BLaER1 (cell line): ENCODE measurements around the gene PSMC2.

Experiments used
- H3K27ac ChIP-seq: shearing (Covaris generic); formaldehyde crosslinking; 2 replicates; pipeline ENCODE4 v1.8.1; 2022
- H3K27me3 ChIP-seq: shearing (Covaris generic); formaldehyde crosslinking; 2 replicates; pipeline ENCODE4 v1.8.1; 2022
- H3K36me3 ChIP-seq: shearing (Covaris generic); formaldehyde crosslinking; 2 replicates; pipeline ENCODE4 v1.8.1; 2022
- H3K4me1 ChIP-seq: shearing (Covaris generic); formaldehyde crosslinking; 2 replicates; pipeline ENCODE4 v1.8.1; 2022
- H3K4me2 ChIP-seq: shearing (Covaris generic); formaldehyde crosslinking; 2 replicates; pipeline ENCODE4 v1.8.1; 2022
- H3K4me3 ChIP-seq: shearing (Covaris generic); formaldehyde crosslinking; 2 replicates; pipeline ENCODE4 v1.8.1; 2022
- H3K9ac ChIP-seq: shearing (Covaris generic); formaldehyde crosslinking; 2 replicates; pipeline ENCODE4 v1.8.1; 2022
- H3K9me3 ChIP-seq: shearing (Covaris generic); formaldehyde crosslinking; 2 replicates; pipeline ENCODE4 v1.8.1; 2022
- H4K20me1 ChIP-seq: shearing (Covaris generic); formaldehyde crosslinking; 2 replicates; pipeline ENCODE4 v1.8.1; 2022
- Cebpa-rat ChIP-seq: shearing (Covaris generic); IDR thresholded peaks from 2 replicates; pipeline ENCODE4 v1.8.1; 2022

Gene PSMC2

DNA sequence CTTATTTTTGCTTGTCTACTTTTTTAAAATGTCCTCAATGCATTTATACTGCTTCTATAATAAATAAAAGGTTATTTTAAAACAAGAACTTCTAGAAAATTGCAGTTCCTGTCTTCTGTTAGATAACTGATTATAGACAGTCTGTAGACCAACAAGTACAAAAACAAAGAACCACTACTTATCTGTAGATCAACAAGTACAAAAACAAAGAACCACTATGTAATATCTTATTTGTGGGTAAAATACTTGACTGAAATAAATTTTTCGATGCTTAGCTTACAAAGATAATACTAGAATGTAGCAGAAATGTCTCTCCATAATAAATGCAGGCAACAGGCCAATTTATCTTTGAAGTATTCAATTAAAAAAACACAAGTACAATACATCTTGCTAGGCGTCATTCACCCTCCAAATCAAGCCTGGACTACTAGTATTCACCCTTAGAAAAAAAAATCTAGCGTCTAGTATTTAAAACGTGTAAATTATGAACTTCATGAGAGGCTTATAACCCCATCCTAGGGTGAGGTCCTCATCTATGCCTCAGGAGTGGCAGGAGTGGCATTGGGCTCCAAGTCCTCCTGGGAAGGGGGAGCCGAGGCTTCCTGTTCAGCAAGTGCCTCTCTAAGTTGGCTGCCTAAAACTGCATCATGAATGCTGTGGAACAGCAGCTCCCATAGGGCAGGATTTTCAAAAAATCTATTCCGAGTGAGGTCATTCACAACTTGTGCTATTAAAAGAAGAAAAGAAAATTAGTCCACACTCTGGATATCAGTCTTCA lies 26.6 kb downstream of the PSMC2 start:
- H3K4me2 ChIP-seq, result no peak overlapping the region

DNA sequence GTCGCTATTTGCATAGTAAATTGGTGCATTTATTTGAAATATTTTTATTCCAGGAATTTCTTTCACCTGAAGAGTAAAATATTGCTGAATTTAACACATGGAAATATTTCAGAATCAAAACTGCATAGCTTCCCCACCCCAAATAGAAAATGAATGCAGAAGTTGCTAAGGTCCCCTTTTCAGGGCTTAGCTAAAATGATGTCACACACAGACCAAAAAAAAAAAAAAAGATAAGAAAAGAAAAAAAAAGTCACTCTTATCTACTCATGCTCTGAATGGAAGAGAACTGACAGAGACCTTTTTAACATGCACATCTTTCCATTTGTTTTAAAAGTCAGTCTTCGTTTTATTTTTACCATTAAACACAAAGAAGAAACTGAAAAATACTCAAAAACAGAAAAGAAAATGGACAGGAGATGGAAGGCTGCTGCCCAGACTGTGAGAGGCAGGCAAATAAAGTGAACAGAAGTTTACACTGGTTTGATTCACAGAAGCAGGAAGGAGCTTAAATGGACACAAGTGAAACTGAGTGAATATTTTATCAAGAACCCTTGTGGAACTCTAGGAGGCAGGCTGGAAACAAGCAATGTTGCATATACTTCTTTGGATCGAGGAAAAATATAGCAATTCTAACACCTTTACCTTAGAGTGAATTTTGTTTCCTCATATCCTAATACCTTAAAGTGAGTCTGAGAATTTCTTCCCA lies 32.0 kb downstream of the PSMC2 start:
- H3K9ac ChIP-seq, result no peak overlapping the region
- H3K9me3 ChIP-seq, result no peaks in the 10 kb centered on the region
- no peak for TF ChIP-seq Cebpa-rat
- no peaks in the 10 kb centered on the region for H3K4me1 ChIP-seq
- H3K27ac ChIP-seq, result no peak overlapping the region
- no peaks in the 10 kb centered on the region for H3K36me3 ChIP-seq
- no peak overlapping the region for H3K4me2 ChIP-seq
- no peaks in the 10 kb centered on the region for H4K20me1 ChIP-seq
- H3K4me3 ChIP-seq, result no peak overlapping the region
- no peaks in the 10 kb centered on the region for H3K27me3 ChIP-seq

More for the DNA sequence above, 26.6 kb downstream of the PSMC2 start:
- Histone ChIP-seq H3K27ac (no peak overlapping the region), H4K20me1 (no peaks in the 10 kb centered on the region), H3K27me3 (no peaks in the 10 kb centered on the region), H3K4me1 (no peaks in the 10 kb centered on the region), H3K9ac (no peak overlapping the region), H3K4me3 (no peak overlapping the region), H3K9me3 (no peaks in the 10 kb centered on the region), H3K36me3 (peaks cover 15% of the 10 kb centered on the region)
- no peak for TF ChIP-seq Cebpa-rat

DNA sequence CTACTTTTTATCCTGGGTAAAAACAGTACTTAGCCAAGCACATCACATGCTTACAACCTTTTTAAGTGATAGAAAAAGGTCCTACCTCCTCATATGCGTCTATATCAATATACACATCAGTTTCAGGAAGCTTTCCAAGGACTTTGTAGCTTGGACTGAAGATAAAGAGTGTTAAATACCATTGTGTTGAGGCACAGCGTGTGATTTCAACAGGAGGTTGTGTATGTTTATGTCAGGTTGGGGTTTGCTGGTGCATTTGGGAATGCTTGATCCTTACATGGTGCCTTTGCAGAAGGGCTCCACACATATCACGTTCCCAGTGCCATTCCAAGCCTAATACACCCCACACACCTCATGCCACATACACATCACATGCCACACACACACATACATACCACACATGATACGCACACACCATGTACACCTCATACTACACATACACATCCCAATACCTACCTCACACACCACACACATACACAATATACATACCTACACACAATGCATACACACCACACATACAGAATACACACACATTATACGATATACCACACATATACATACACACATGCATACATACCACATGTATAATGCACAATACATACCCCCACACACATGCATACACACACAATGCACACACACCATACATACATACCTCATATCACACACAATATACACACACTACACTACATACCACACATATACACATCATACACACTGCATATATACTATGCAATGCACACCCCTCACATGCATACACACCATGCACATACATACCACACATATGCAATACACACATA lies 33.1 kb downstream of the PSMC2 start:
- Histone ChIP-seq H3K36me3 (no peaks in the 10 kb centered on the region), H3K4me1 (no peaks in the 10 kb centered on the region), H3K27ac (no peak overlapping the region), H3K9me3 (no peaks in the 10 kb centered on the region), H3K4me2 (no peak overlapping the region), H4K20me1 (no peaks in the 10 kb centered on the region), H3K9ac (no peak overlapping the region), H3K4me3 (no peak overlapping the region), H3K27me3 (no peaks in the 10 kb centered on the region)
- no peak for TF ChIP-seq Cebpa-rat

DNA sequence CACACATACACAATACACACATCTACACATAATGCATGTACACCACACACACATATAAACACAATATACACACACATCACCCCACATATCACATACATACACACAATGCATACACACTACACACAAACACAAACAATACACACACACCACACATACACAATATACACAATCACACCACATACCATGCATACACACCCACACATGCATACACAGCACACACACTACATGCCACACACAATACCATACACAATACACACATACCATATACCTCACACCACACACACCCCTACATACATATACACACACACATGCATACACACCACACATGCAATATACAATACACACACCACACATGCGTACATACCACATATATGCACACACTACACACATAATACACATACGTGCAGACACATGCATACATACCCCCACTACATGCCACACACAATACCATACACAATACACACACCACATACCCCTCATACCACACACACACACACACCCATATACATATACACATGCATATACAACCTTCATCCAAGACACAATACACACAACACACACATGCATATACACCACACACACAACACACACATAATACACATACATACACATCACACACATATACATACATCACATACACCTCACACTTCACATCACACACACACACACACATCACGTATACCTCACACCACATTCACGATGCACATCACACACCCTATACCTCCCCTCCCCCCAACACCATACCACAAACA lies 34.0 kb downstream of the PSMC2 start:
- Histone ChIP-seq H3K27ac (no peak overlapping the region), H3K27me3 (no peaks in the 10 kb centered on the region), H3K9me3 (no peaks in the 10 kb centered on the region), H3K4me2 (no peak overlapping the region), H3K36me3 (no peaks in the 10 kb centered on the region), H3K4me3 (no peak overlapping the region), H3K4me1 (no peaks in the 10 kb centered on the region), H4K20me1 (no peaks in the 10 kb centered on the region), H3K9ac (no peak overlapping the region)
- no peak for TF ChIP-seq Cebpa-rat

DNA sequence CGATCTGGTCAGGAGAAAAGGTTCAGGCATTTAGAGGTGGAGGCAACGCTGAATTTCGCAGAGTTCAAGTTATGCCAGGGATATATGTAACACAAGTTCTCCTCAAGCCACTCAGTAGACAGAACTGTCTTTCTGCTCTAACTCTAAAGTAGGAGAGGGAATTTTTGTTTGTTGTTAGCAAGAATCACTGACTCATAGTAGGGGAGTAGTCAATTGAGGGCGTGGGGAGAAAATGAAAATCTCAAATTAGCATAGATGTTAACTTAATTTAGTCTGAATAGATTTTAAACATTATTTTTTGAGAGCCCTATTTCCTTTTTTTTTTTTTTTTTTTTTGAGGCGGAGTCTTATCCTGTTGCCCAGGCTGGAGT lies 34.6 kb downstream of the PSMC2 start:
- TF ChIP-seq Cebpa-rat, result no peak
- H3K4me3 ChIP-seq, result no peak overlapping the region

DNA sequence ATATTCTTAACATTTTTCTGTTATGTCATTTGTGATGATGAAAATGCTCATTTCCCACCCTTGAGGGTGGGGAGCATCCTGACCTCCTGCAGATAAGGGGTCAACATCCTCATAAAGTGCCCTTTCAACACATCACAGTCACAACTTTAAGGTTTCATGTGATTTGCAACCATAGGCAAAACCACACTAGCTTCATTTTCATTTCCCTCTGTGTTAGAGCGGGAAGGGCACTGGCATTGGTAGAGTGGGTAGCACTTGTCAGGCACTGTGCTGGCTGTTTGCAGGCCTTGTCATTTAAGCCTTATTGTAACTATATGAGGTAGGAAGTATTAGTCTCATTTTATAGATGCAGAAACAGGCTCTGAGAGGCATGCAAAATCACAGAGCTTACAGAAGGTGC lies 39.8 kb downstream of the PSMC2 start:
- Histone ChIP-seq H3K36me3 (no peaks in the 10 kb centered on the region), H3K27ac (no peak overlapping the region), H3K4me3 (no peak overlapping the region), H4K20me1 (no peaks in the 10 kb centered on the region), H3K4me1 (no peaks in the 10 kb centered on the region), H3K4me2 (no peak overlapping the region), H3K9me3 (no peaks in the 10 kb centered on the region), H3K9ac (no peak overlapping the region), H3K27me3 (no peaks in the 10 kb centered on the region)
- TF ChIP-seq Cebpa-rat, result no peak

More for the DNA sequence above, 34.6 kb downstream of the PSMC2 start:
- H3K9ac ChIP-seq, result no peak overlapping the region
- H3K27ac ChIP-seq, result no peak overlapping the region
- H3K27me3 ChIP-seq, result no peaks in the 10 kb centered on the region
- no peaks in the 10 kb centered on the region for H3K4me1 ChIP-seq
- no peak overlapping the region for H3K4me2 ChIP-seq
- no peaks in the 10 kb centered on the region for H3K36me3 ChIP-seq
- no peaks in the 10 kb centered on the region for H4K20me1 ChIP-seq
- no peaks in the 10 kb centered on the region for H3K9me3 ChIP-seq

DNA sequence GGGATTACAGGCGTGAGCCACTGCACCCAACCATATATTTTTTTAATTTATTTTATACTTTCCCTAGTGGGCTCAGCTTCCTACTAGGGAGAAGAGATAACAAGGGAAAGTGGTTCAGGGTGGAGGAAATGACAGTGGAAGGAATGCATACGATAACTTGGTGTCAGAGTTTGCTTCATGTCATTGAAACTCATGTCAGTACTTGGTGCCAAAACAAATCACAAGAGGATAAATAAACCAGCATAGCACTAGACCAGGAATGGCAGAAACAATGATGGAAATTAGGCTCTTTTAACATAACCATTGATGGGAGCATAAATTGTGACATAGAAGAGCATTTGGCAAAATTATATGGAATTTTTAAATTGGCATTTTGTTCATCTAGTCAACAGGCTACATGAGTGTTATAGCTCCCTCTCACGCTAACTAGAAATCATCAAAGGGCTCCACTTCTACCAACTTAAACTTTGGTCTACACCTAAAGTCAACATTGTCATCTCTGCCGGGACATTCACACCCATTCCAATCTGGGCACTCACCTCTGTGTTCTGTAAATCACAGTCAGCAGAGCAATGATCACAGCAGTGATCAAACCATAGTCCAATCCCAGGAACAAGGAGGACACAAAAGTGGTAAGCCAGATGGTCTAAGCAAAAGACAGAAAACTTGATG lies 41.2 kb downstream of the PSMC2 start:
- Histone ChIP-seq H3K4me2 (no peak overlapping the region), H3K9ac (no peak overlapping the region), H3K27ac (no peak overlapping the region), H3K9me3 (no peaks in the 10 kb centered on the region), H3K4me1 (no peaks in the 10 kb centered on the region), H3K36me3 (no peaks in the 10 kb centered on the region), H3K4me3 (no peak overlapping the region), H4K20me1 (no peaks in the 10 kb centered on the region), H3K27me3 (no peaks in the 10 kb centered on the region)
- TF ChIP-seq Cebpa-rat, result no peak

DNA sequence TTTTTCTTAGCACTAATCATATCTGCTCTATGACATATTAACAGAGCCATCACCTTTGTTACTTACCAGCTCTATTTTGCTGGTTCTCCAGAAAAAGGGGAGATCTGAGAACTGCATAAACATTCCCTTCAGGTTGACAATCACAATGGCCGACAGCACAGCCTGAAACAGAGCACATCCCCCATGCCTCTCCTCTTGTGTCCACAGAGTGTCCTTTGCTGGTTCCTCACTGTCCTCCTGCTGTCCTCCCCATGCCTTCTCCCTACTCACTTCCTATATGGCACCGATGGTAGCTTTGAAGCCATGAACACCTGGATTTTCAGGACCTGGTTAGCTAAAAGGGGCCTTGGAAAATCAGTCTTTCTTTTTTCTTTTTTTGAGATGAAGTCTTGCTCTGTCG lies 41.8 kb downstream of the PSMC2 start:
- H4K20me1 ChIP-seq, result no peaks in the 10 kb centered on the region
- no peaks in the 10 kb centered on the region for H3K4me1 ChIP-seq
- no peaks in the 10 kb centered on the region for H3K27me3 ChIP-seq
- H3K4me2 ChIP-seq, result no peak overlapping the region
- no peak overlapping the region for H3K9ac ChIP-seq
- H3K27ac ChIP-seq, result no peak overlapping the region
- TF ChIP-seq Cebpa-rat, result no peak
- H3K36me3 ChIP-seq, result no peaks in the 10 kb centered on the region
- no peak overlapping the region for H3K4me3 ChIP-seq
- H3K9me3 ChIP-seq, result no peaks in the 10 kb centered on the region

DNA sequence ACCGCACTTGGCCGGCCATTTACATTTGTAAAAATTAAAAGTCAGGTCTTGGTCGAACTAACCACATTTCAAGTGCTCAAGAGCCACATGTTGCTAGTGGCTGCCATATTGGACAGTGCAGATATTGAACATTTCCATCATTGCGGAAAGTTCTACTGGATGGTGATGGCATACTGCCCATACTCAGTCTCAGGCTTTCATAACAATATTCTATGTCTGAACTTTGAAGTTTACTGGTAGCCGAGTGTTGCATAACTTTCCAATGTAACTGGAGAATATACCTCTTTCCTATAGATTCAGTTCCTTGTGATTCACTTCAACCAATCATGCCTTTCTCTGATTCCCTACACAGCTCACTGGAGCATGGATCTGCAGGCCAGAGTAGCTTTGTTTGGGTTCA lies 43.7 kb downstream of the PSMC2 start:
- no peak overlapping the region for H3K4me3 ChIP-seq
- H3K4me2 ChIP-seq, result no peak overlapping the region
- no peaks in the 10 kb centered on the region for H3K36me3 ChIP-seq
- no peaks in the 10 kb centered on the region for H4K20me1 ChIP-seq
- H3K27me3 ChIP-seq, result no peaks in the 10 kb centered on the region
- no peak for TF ChIP-seq Cebpa-rat
- H3K4me1 ChIP-seq, result no peaks in the 10 kb centered on the region
- no peaks in the 10 kb centered on the region for H3K9me3 ChIP-seq
- H3K27ac ChIP-seq, result no peak overlapping the region
- no peak overlapping the region for H3K9ac ChIP-seq
